B cell (primary cell): ENCODE data around the gene PCBP3.

ENCODE experiments used
- CTCF ChIP-seq: fragments of 200-600 bp; IDR thresholded peaks from one replicate; pipeline ENCODE4 v1.8.0; 2022; ENCODE audit warnings: antibody characterized with exemption, mild to moderate bottlenecking
- EZH2 ChIP-seq: IDR thresholded peaks from 2 replicates; pipeline ENCODE4 v1.6.1; 2012; ENCODE audit warnings: borderline replicate concordance, low read depth, mild to moderate bottlenecking, moderate library complexity, low read length; ENCODE audit not compliant: insufficient read depth, poor library complexity, severe bottlenecking

GRCh38 chr21:45905196-45905595 is 261.7 kb downstream of the PCBP3 start:
- TF ChIP-seq EZH2 = no peak
- no peak for TF ChIP-seq CTCF
